ENCODE results near the gene LTB4R.

The LTB4R gene

GRCh38 chr14:24300326-24300980 lies 10.8 kb upstream of the LTB4R start:
- DNase-seq (ENCODE audit: low spot score), result no peak

GRCh38 chr14:24304019-24304387 lies 7.3 kb upstream of the LTB4R start:
- no peak for DNase-seq (ENCODE audit: low spot score)

GRCh38 chr14:24307156-24307574 lies 4.1 kb upstream of the LTB4R start:
- DNase-seq (ENCODE audit: low spot score), result no peak

GRCh38 chr14:24307575-24308341 lies 3.5 kb upstream of the LTB4R start, which contains the start of gene CIDEB:
CIDEB (minus strand) TSS chr14:24307977; CDS start chr14:24307858, 119 bp downstream.
- DNase-seq (ENCODE audit: low spot score), result peak; percentile 97

GRCh38 chr14:24308342-24309124 lies 2.8 kb upstream of the LTB4R start:
- no peak for DNase-seq (ENCODE audit: low spot score)

- no peak for DNase-seq (ENCODE audit: low spot score)
Observed at GRCh38 chr14:24309538-24310264, 1.6 kb upstream of the LTB4R start, which contains the start of gene LTB4R2. LTB4R2 (plus strand) TSS chr14:24310140; CDS start chr14:24310665, 525 bp downstream.

- DNase-seq (ENCODE audit: low spot score), result no peak
Observed at GRCh38 chr14:24310265-24310645, 1.0 kb upstream of the LTB4R start.

- DNase-seq (ENCODE audit: low spot score), result no peak
Observed at GRCh38 chr14:24311837-24312615, 724 bp downstream of the LTB4R start.

- no peak for DNase-seq (ENCODE audit: low spot score)
Observed at GRCh38 chr14:24312736-24313507, 1.6 kb downstream of the LTB4R start.

- no peak for DNase-seq (ENCODE audit: low spot score)
Observed at GRCh38 chr14:24313913-24314312, 2.6 kb downstream of the LTB4R start.

GRCh38 chr14:24314377-24315193 lies 3.3 kb downstream of the LTB4R start:
- DNase-seq (ENCODE audit: low spot score), result no peak

- DNase-seq (ENCODE audit: low spot score), result no peak
Observed at GRCh38 chr14:24315243-24315806, 4.0 kb downstream of the LTB4R start.

- DNase-seq (ENCODE audit: low spot score), result peak; percentile 69
Observed at GRCh38 chr14:24315807-24316596, 4.7 kb downstream of the LTB4R start.

GRCh38 chr14:24316597-24316950 lies 5.3 kb downstream of the LTB4R start:
- DNase-seq (ENCODE audit: low spot score), result no peak

- no peak for DNase-seq (ENCODE audit: low spot score)
Observed at GRCh38 chr14:24317141-24317928, 6.0 kb downstream of the LTB4R start.

- DNase-seq (ENCODE audit: low spot score), result no peak
Observed at GRCh38 chr14:24321212-24321975, 10.1 kb downstream of the LTB4R start.

GRCh38 chr14:24322672-24323071 lies 11.4 kb downstream of the LTB4R start:
- DNase-seq (ENCODE audit: low spot score), result no peak
